Glutamatergic neuron (in vitro differentiated cells): ENCODE measurements around the gene TMEM214. TPM values are rescaled to one million over a fixed set of nuclear protein-coding genes. Genes with fewer than 3 reads are reported as not detected.

Experiments
- DNase-seq: peaks from one replicate; pipeline ENCODE4 v3.0.0; 2022
- H3K27ac Mint-ChIP-seq: one replicate; pipeline ENCODE4 v1.8.0; 2020; ENCODE audit warnings: mild to moderate bottlenecking, mixed read lengths, inconsistent platforms; ENCODE audit not compliant: unreplicated experiment
- H3K27me3 Mint-ChIP-seq: one replicate; pipeline ENCODE4 v1.8.0; 2020; ENCODE audit warnings: mild to moderate bottlenecking, moderate library complexity, mixed read lengths, inconsistent platforms; ENCODE audit not compliant: unreplicated experiment
- H3K36me3 Mint-ChIP-seq: one replicate; pipeline ENCODE4 v1.8.0; 2020; ENCODE audit warnings: mild to moderate bottlenecking, mixed read lengths, inconsistent platforms; ENCODE audit not compliant: unreplicated experiment
- H3K4me1 Mint-ChIP-seq: one replicate; pipeline ENCODE4 v1.8.0; 2020; ENCODE audit warnings: mild to moderate bottlenecking, low read depth, mixed read lengths, inconsistent platforms; ENCODE audit not compliant: unreplicated experiment
- H3K4me3 Mint-ChIP-seq: one replicate; pipeline ENCODE4 v1.8.0; 2020; ENCODE audit warnings: mild to moderate bottlenecking, mixed read lengths, inconsistent platforms; ENCODE audit not compliant: unreplicated experiment
- H3K9me3 Mint-ChIP-seq: one replicate; pipeline ENCODE4 v1.8.0; 2020; ENCODE audit warnings: mild to moderate bottlenecking, moderate library complexity, mixed read lengths, inconsistent platforms; ENCODE audit not compliant: unreplicated experiment
- total RNA-seq: library from RNA; stranded (reverse); fragmentation: NEBNext Ultra II Directional; extraction: Animal tissue kit (Norgen Biotek cat#: 25700); gene quantifications from one replicate; pipeline ENCODE4 v1.2.1, GENCODE V29; 2021; ENCODE audit not compliant: unreplicated experiment
- TF ChIP-seq, protein P1 (sequence below): fragments of 200-600 bp; sonication (generic); IDR thresholded peaks from one replicate; pipeline ENCODE4 v1.5.0; 2021; ENCODE audit not compliant: partially characterized antibody, unreplicated experiment

The TMEM214 gene
- total RNA-seq, 1 donor from 2014 or later, result 35.8 TPM

DNA sequence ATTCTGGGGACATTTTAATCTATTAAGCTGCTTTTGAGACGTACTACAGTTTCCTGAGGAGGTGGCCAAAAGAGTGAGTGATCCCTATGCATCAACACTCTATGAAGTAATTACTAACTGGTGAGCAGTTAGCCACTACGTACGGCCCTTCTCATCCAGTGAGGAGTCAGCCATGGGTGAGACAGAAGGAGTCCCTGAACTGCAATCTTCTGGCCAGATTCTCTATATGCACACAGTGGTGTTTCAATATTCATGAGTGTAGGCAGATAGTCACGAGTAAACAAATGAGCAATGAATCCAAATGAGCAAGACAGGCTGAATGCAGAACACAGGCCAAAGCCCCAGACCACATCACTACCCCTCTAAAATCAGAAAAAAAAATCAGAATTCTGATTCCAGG is 29.8 kb upstream of the TMEM214 start:
- Mint-ChIP-seq H3K4me1 (no peaks in the 10 kb centered on the region), H3K27ac (no peak overlapping the region), H3K9me3 (no peaks in the 10 kb centered on the region), H3K36me3 (no peaks in the 10 kb centered on the region), H3K27me3 (no peaks in the 10 kb centered on the region), H3K4me3 (no peak overlapping the region)
- no peak for DNase-seq
- TF ChIP-seq, protein P1, sequence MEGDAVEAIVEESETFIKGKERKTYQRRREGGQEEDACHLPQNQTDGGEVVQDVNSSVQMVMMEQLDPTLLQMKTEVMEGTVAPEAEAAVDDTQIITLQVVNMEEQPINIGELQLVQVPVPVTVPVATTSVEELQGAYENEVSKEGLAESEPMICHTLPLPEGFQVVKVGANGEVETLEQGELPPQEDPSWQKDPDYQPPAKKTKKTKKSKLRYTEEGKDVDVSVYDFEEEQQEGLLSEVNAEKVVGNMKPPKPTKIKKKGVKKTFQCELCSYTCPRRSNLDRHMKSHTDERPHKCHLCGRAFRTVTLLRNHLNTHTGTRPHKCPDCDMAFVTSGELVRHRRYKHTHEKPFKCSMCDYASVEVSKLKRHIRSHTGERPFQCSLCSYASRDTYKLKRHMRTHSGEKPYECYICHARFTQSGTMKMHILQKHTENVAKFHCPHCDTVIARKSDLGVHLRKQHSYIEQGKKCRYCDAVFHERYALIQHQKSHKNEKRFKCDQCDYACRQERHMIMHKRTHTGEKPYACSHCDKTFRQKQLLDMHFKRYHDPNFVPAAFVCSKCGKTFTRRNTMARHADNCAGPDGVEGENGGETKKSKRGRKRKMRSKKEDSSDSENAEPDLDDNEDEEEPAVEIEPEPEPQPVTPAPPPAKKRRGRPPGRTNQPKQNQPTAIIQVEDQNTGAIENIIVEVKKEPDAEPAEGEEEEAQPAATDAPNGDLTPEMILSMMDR, result no peak

- TF ChIP-seq, protein P1, result no peak
- Mint-ChIP-seq H3K9me3 (no peaks in the 10 kb centered on the region), H3K27ac (no peak overlapping the region), H3K4me3 (no peak overlapping the region), H3K4me1 (no peaks in the 10 kb centered on the region), H3K27me3 (no peaks in the 10 kb centered on the region), H3K36me3 (no peaks in the 10 kb centered on the region)
- DNase-seq, result no peak
These were observed 28.9 kb upstream of the TMEM214 start for GRCh38 chr2:27003857-27004256.

DNA sequence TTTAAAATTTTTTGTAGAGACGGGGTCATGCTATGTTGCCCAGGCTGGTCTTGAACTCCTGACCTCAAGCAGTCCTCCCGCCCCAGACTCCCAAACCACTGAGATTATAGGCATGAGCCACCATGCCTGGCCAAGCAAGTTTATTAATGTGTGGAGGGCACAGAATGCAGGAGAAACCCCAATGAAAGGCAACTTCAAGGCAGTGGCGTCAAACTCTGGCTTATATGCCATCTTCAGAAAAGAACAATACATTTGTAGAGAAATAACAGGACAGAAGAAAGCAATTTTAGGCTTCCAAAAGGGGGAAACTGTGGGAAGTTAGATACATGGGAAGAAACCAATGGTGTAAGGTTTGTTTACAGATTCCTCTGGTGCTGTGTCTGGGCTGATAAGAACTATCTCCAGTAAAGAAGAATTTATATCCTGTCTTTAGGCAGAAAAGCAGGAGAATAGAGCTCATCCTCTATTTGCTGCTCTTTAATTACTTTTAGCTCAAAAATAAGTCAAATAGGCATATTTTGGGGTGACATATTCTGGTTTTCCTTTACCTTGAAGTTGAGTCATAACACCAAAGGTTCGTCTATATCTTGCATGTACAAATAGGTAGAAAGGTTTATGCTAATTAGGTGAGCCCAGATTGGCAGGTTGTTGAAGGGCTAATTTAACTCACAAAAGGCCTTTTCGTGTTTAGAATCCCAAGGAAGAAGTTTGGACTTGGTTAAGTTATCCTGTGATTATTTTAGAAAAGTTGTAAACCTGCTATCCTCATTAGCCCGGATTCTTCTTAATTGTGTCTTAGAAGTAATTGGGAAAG is 26.0 kb upstream of the TMEM214 start:
- no peak for DNase-seq
- H3K27ac Mint-ChIP-seq, result no peak overlapping the region
- no peak overlapping the region for H3K4me3 Mint-ChIP-seq
- no peaks in the 10 kb centered on the region for H3K9me3 Mint-ChIP-seq
- TF ChIP-seq, protein P1, result no peak
- no peaks in the 10 kb centered on the region for H3K4me1 Mint-ChIP-seq
- no peaks in the 10 kb centered on the region for H3K36me3 Mint-ChIP-seq
- H3K27me3 Mint-ChIP-seq, result no peaks in the 10 kb centered on the region

GRCh38 chr2:27007416-27008374 is 25.1 kb upstream of the TMEM214 start:
- H3K4me1 Mint-ChIP-seq, result no peaks in the 10 kb centered on the region
- H3K36me3 Mint-ChIP-seq, result peaks cover 5% of the 10 kb centered on the region
- no peak overlapping the region for H3K27ac Mint-ChIP-seq
- H3K27me3 Mint-ChIP-seq, result no peaks in the 10 kb centered on the region
- no peaks in the 10 kb centered on the region for H3K9me3 Mint-ChIP-seq
- H3K4me3 Mint-ChIP-seq, result no peak overlapping the region
- TF ChIP-seq, protein P1, result no peak
- no peak for DNase-seq

GRCh38 chr2:27008678-27009077 is 24.1 kb upstream of the TMEM214 start:
- H3K4me1 Mint-ChIP-seq, result no peaks in the 10 kb centered on the region
- H3K36me3 Mint-ChIP-seq, result peaks cover 13% of the 10 kb centered on the region
- H3K4me3 Mint-ChIP-seq, result no peak overlapping the region
- DNase-seq, result no peak
- TF ChIP-seq, protein P1, result no peak
- H3K27ac Mint-ChIP-seq, result no peak overlapping the region
- no peaks in the 10 kb centered on the region for H3K9me3 Mint-ChIP-seq
- H3K27me3 Mint-ChIP-seq, result no peaks in the 10 kb centered on the region
